HUES6 (cell line): ENCODE results near the gene PLEKHS1.
"Not testable (repeated sequence)": the region's sequence is repeated elsewhere in the genome, so short reads cannot be mapped to it uniquely, and the experiment has no call there.

ENCODE experiments used
- H3K27ac ChIP-seq: 2 replicates; pipeline ENCODE4 v1.7.0; 2013; ENCODE audit warnings: low read depth, mild to moderate bottlenecking, low read length, inconsistent platforms
- H3K27me3 ChIP-seq: 2 replicates; pipeline ENCODE4 v1.6.1; 2013; ENCODE audit warnings: low read length; ENCODE audit not compliant: control insufficient read depth, insufficient read depth
- H3K36me3 ChIP-seq: 2 replicates; pipeline ENCODE4 v1.6.1; 2013; ENCODE audit warnings: low read length; ENCODE audit not compliant: control insufficient read depth, insufficient read depth
- H3K4me1 ChIP-seq: 2 replicates; pipeline ENCODE4 v1.6.1; 2013; ENCODE audit warnings: low read length; ENCODE audit not compliant: control insufficient read depth, insufficient read depth
- H3K4me3 ChIP-seq: 2 replicates; pipeline ENCODE4 v1.5.1; 2013; ENCODE audit warnings: low read depth, low read length
- H3K9ac ChIP-seq: one replicate; pipeline ENCODE4 v1.6.1; 2013; ENCODE audit warnings: mild to moderate bottlenecking, low read length
- H3K9me3 ChIP-seq: 2 replicates; pipeline ENCODE4 v1.6.1; 2013; ENCODE audit warnings: low read depth, low read length; ENCODE audit not compliant: control insufficient read depth, insufficient read depth

Gene PLEKHS1

GRCh38 chr10:113828567-113828966 is 77.1 kb downstream of the PLEKHS1 start:
- H3K27me3 ChIP-seq, H3K4me3 ChIP-seq, H3K36me3 ChIP-seq, H3K9me3 ChIP-seq, H3K27ac ChIP-seq, H3K4me1 ChIP-seq, H3K9ac ChIP-seq: not testable (repeated sequence)
